Activated naive CD8-positive, alpha-beta T cell treated with anti-CD3 and anti-CD28 coated beads, Interleukin-2, amount 50 U/mL, for 24 hours (primary cell): Measurements from ENCODE around the gene ZNF540.
A peak's percentile ranks its signal among the peaks of the same experiment; 100 is the strongest.

Experiments used
- ATAC-seq: fragments of 150-1000 bp; cut with Tn5 transposase; one replicate; pipeline ENCODE4 v1.10.0; 2021
- DNase-seq: peaks from one replicate; pipeline ENCODE4 v3.0.0; 2021
- H3K27ac Mint-ChIP-seq: one replicate; pipeline ENCODE4 v1.8.0; 2021; ENCODE audit warnings: mild to moderate bottlenecking, mixed read lengths
- H3K27me3 Mint-ChIP-seq: one replicate; pipeline ENCODE4 v1.8.0; 2021; ENCODE audit warnings: mixed read lengths
- H3K36me3 Mint-ChIP-seq: one replicate; pipeline ENCODE4 v1.8.0; 2021; ENCODE audit warnings: low read depth, mixed read lengths
- H3K4me1 Mint-ChIP-seq: one replicate; pipeline ENCODE4 v1.8.0; 2021; ENCODE audit warnings: mixed read lengths
- H3K4me3 Mint-ChIP-seq: one replicate; pipeline ENCODE4 v1.8.0; 2021; ENCODE audit warnings: mild to moderate bottlenecking, moderate library complexity, mixed read lengths
- H3K9me3 Mint-ChIP-seq: one replicate; pipeline ENCODE4 v1.8.0; 2021; ENCODE audit warnings: mixed read lengths

The ZNF540 gene

DNA sequence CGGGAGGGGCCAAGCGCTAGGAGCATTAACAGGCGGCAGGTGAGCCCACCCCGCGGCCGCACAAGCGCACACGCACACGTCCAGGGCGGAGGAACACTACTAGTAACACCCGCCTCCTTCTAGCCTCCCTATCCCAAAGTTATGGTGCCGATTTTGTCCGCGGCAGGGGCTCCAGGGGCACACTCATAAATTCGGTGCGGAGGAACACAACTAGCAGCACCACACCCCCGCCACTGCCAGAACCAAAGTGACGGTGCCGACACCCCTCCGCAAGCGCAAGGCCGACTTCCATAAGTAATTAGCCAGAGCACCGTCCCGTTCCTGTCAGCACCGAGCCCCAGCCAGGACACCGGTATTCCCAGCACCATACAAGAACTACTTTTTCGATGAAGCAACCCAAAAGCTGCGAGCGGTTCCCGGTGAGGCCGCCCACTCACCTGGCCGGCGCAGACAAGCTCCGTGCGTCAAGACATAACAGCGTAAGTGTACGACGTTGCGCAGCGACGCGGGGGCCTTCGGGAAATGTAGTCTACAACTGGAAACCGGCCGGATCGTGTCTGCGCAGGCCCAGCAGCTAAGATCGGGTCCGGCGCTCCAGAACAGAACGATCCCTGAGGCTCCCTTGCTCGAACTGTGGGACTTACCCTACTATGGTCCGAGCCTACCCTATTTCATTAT, at the start of gene ZNF540, which contains the start of gene ZNF571:
TSS of gene ZNF540 (plus strand) at position 573 of the 678 bp plus-strand sequence. CDS start 3,572 bp downstream, outside the sequence.
TSS of gene ZNF571 (minus strand) at position 489 of the 678 bp plus-strand sequence. CDS start 8,116 bp downstream, outside the sequence.
- DNase-seq, result peak; percentile 91
- H3K4me3 Mint-ChIP-seq, result peak within 1 kb of the TSS; percentile 97
- H3K9me3 Mint-ChIP-seq, result peaks cover 18% of the 10 kb centered on the region
- no peaks in the 10 kb centered on the region for H3K27me3 Mint-ChIP-seq
- peak within 1 kb of the TSS; percentile 89 for H3K27ac Mint-ChIP-seq
- peaks cover 40% of the 10 kb centered on the region for H3K36me3 Mint-ChIP-seq
- peaks cover 25% of the 10 kb centered on the region for H3K4me1 Mint-ChIP-seq
- peak; percentile 100 for ATAC-seq

DNA sequence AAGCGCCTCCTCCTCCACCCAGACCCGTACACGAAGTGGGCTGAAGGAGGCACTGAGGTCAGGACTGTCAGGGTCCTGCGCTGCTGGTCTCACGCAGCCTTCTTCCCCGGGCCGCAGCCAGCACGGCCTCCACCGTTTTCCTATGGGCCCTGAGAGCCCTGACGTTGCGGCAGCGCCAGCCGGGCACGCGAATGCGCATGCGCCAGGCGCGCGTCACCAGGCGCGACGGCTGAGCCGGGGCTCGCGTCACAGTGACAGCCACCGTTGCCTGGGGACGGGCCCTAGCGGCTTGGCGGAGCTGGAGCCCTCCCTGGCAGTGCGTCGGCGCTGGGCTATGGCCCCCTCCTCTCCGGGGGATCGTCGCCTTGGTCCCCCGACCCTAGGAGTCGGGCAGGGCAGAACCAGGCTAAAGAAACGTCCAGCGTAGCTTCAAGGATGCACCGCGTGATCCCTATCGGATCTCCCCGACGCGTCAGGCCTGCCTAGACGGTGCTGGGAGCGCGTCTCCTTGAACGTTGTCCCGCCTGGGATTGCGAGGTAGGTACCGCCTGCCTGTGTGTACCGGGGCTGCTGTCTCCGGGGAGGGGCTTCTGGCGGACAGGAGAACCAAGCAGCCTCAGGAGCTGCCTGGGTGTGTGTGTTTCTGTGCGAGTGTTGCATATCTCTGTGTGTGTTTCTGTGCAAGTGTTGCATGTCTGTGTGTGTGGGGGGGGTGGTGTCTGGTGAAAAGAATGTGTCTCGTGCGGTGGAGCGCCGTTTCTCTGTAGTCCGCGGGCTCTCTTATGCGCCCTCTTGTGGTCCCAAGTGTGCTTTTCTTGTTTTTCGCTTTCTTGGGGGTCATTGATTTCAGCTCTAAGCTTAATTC, 43.3 kb upstream of the ZNF540 start:
- ATAC-seq (peak; percentile 66), DNase-seq (peak; percentile 50)
- peak overlapping the region; percentile 76 for H3K27ac Mint-ChIP-seq
- peak overlapping the region; percentile 86 for H3K4me3 Mint-ChIP-seq
- peaks cover 52% of the 10 kb centered on the region for H3K36me3 Mint-ChIP-seq
- peaks cover 57% of the 10 kb centered on the region for H3K9me3 Mint-ChIP-seq
- peaks cover 3% of the 10 kb centered on the region for H3K4me1 Mint-ChIP-seq
- peaks cover 2% of the 10 kb centered on the region for H3K27me3 Mint-ChIP-seq

DNA sequence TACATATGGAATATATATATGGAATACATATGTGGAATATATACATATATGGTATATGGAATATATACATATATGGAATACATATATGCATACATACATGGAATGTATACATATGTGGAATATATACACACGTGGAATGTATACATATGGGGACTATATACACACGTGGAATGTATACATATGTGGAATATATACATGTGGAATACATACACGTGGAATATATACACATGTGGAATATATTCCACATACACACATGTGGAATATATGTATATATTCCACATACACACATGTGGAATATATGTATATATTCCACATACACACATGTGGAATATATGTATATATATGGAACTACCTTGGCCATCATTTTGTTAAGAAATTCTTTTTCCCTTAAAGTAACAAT, 31.2 kb upstream of the ZNF540 start:
- Mint-ChIP-seq H3K4me1 (no peaks in the 10 kb centered on the region), H3K36me3 (peaks cover 80% of the 10 kb centered on the region), H3K4me3 (no peak overlapping the region), H3K27me3 (no peaks in the 10 kb centered on the region), H3K9me3 (peaks cover 63% of the 10 kb centered on the region), H3K27ac (no peak overlapping the region)
- ATAC-seq, result no peak
- no peak for DNase-seq

DNA sequence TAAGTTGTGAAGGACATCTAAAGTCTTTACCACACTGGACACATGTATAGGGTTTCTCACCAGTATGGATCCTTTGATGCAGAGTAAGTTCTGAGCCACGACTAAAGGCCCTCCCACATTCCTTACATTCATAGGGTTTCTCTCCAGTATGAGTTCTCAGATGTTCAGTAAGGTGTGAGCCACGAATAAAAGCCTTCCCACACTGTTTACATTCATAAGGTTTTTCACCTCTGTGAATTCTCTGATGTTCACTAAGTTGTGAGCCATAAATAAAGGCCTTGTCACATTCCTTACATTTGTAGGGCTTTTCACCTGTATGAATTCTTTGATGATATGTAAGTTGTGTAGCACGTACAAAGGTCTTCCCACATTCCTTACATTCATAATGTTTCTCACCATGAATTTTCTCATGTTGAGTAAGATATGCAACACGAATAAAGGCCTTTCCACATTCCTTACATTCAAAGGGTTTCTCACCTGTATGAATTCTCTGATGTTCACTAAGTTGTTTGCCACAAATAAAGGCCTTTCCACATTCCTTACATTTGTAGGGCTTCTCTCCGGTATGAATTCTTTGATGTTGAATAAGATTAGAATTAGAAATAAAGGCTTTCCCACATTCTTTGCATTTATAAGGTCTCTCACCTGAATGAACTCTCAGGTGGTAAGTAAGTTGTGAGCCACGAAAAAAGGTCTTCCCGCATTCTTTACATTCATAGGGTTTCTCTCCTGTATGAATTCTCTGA, 29.9 kb upstream of the ZNF540 start:
- Mint-ChIP-seq H3K27me3 (no peaks in the 10 kb centered on the region), H3K9me3 (peaks cover 65% of the 10 kb centered on the region), H3K4me3 (no peak overlapping the region), H3K36me3 (peaks cover 83% of the 10 kb centered on the region), H3K4me1 (no peaks in the 10 kb centered on the region), H3K27ac (no peak overlapping the region)
- ATAC-seq (no peak), DNase-seq (no peak)

DNA sequence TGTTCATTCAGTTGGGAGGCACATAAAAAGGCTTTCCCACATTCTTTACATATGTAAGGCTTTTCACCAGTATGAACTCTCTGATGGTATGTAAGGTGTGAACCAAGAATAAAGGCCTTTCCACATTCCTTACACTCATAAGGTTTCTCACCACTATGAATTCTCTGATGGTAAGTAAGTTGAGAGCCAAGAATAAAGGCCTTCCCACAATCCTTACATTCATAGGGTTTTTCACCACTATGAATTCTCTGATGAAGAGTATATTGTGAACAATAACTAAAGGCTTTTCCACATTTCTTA, 29.4 kb upstream of the ZNF540 start:
- ATAC-seq (no peak), DNase-seq (no peak)
- Mint-ChIP-seq H3K36me3 (peaks cover 87% of the 10 kb centered on the region), H3K4me1 (no peaks in the 10 kb centered on the region), H3K27me3 (no peaks in the 10 kb centered on the region), H3K27ac (no peak overlapping the region), H3K9me3 (peaks cover 71% of the 10 kb centered on the region), H3K4me3 (no peak overlapping the region)

DNA sequence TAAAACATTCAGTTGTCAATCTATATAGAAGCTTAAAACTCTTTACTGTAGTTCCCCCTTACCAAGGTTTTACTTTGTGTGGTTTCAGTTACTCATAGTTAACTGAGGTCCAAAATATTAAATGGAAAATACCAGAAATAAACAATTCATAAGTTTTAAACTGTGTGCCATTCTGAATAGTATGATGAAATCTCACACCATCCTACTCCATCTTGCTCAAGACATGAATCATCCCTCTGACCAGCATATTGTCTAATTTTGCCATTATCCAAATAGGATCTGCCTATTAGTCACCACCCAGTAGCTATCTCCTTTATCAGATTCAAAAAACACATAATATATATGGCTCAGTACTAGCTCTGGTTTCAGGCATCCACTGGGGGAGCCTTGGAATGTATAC, 22.5 kb upstream of the ZNF540 start:
- peaks cover 66% of the 10 kb centered on the region for H3K9me3 Mint-ChIP-seq
- H3K27ac Mint-ChIP-seq, result no peak overlapping the region
- no peak for DNase-seq
- H3K4me1 Mint-ChIP-seq, result no peaks in the 10 kb centered on the region
- no peak overlapping the region for H3K4me3 Mint-ChIP-seq
- ATAC-seq, result no peak
- peaks cover 70% of the 10 kb centered on the region for H3K36me3 Mint-ChIP-seq
- no peaks in the 10 kb centered on the region for H3K27me3 Mint-ChIP-seq

DNA sequence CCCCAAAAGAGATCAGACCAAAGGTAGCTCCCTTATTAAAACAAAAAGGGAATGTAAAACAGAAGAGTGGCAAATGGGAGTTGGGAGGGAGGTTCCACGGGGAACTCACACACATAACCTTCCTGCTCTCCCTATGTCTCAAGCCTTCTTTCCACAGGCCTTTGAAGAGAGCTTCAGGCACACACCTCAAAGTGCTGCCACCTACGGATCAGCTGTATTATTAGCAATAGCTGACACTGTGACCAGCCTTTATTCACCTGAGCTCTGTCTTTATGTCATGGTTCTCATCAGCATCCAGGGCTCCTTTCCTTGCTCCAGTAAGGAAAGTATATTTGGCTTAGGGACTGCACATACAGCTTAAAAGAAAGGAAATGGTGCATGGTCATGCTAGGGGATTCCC, 11.3 kb upstream of the ZNF540 start:
- H3K9me3 Mint-ChIP-seq, result peaks cover 58% of the 10 kb centered on the region
- H3K27me3 Mint-ChIP-seq, result no peaks in the 10 kb centered on the region
- H3K36me3 Mint-ChIP-seq, result peaks cover 37% of the 10 kb centered on the region
- no peak for ATAC-seq
- no peaks in the 10 kb centered on the region for H3K4me1 Mint-ChIP-seq
- H3K4me3 Mint-ChIP-seq, result no peak overlapping the region
- H3K27ac Mint-ChIP-seq, result no peak overlapping the region
- no peak for DNase-seq

DNA sequence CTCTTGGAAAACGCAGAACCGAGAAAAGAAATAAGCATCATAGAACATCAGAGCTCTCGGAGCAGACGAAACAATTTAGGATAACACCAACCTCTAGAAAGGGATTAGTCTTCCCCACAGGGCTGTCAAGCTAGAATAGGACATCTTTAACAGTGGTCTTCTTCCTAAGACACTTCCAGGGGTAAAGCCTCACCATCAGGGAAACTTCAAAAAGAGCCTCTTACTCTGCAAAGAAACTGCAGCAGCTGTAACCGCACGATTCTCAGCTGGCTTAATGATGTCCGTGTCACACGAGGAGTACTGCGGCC, 726 bp upstream of the ZNF540 start:
- peak overlapping the region; percentile 97 for H3K4me3 Mint-ChIP-seq
- DNase-seq, result no peak
- peaks cover 25% of the 10 kb centered on the region for H3K4me1 Mint-ChIP-seq
- ATAC-seq, result no peak
- peaks cover 43% of the 10 kb centered on the region for H3K36me3 Mint-ChIP-seq
- peak overlapping the region; percentile 89 for H3K27ac Mint-ChIP-seq
- H3K9me3 Mint-ChIP-seq, result peaks cover 23% of the 10 kb centered on the region
- H3K27me3 Mint-ChIP-seq, result no peaks in the 10 kb centered on the region

DNA sequence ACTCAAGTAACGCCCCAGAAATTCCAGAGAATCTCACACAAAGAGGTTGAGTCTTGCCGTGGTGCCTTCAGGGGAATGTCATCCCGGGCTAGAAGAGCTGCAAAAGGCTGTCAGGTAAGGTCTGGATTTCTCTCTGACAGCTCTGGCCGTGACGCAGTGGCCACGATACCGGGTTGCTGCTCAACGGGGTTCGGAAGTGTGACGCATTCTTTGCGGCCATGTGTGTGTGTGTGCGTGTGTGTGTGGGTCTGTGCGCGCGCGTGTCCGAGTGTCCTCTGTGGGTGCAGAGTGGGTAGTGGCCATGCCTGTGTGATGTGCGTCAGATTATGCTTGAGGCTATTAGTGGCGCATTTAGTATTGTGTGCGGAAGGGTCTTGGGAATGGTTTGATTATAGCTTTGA, 306 bp downstream of the ZNF540 start:
- Mint-ChIP-seq H3K4me3 (peak overlapping the region; percentile 97), H3K9me3 (peaks cover 22% of the 10 kb centered on the region), H3K4me1 (peaks cover 25% of the 10 kb centered on the region), H3K27me3 (no peaks in the 10 kb centered on the region), H3K36me3 (peaks cover 42% of the 10 kb centered on the region), H3K27ac (peak overlapping the region; percentile 89)
- DNase-seq (peak; percentile 56), ATAC-seq (peak; percentile 55)

DNA sequence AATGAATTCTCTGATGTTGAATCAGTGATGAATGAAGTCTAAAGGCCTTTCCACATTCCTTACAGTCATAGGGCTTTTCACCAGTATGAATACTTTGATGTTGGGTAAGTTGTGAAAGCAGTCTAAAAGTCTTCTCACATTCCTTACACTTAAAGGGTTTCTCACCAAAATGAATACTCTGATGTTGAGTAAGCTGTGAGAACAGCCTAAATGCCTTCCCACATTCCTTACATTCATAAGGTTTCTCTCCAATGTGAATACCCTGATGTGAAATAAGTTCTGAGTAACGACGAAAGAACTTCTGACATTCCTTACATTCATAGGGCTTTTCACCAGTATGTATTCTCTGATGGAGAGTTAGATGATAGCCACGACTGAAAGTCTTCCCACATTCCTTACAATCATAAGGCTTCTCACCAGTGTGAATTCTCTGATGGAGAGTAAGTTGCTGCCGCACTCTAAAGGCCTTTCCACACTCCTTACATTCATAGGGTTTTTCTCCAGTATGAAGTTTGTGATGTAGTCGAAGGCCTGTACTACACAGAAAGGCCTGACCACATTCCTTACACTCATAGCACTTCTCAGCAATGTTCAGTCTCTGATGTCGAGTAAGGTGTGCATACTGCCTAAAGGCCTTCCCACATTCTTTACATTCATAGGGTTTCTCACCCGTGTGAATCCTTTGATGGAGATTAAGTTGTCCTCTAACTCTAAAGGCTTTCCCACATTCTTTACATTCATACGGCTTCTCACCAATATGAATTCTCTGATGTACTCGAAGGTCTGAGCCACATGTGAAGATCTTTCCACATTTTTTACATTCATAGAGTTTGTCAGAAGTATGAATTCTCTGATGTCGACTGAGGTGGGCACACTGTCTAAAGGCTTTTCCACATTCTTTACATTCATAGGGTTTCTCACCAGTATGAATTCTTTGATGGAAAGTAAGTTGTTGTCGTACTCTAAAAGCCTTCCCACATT, 40.7 kb downstream of the ZNF540 start:
- Mint-ChIP-seq H3K27ac (no peak overlapping the region), H3K4me3 (no peak overlapping the region), H3K4me1 (no peaks in the 10 kb centered on the region), H3K36me3 (peaks cover 66% of the 10 kb centered on the region), H3K9me3 (peaks cover 60% of the 10 kb centered on the region), H3K27me3 (no peaks in the 10 kb centered on the region)
- ATAC-seq (no peak), DNase-seq (no peak)

DNA sequence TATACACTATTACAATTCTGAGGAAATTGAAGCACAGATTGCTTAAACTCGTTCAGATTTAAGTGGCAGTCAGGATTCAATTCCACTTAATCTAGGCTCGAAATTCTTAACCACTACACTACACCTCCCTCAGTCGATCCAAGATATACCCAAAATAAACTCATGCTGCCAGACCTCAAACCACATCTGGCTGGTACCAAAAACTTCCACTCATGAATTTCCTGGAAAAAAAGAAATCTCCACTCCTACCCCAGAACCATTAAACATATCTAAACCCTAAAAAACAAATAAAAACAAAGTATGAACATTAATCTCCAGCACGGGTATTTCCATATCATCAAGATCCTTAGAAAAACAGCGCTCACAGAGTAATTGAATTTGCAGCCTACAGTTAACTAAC, 59.4 kb downstream of the ZNF540 start:
- H3K9me3 Mint-ChIP-seq, result peaks cover 28% of the 10 kb centered on the region
- no peak for DNase-seq
- peaks cover 35% of the 10 kb centered on the region for H3K36me3 Mint-ChIP-seq
- ATAC-seq, result no peak
- no peaks in the 10 kb centered on the region for H3K27me3 Mint-ChIP-seq
- H3K4me3 Mint-ChIP-seq, result peak overlapping the region; percentile 83
- H3K27ac Mint-ChIP-seq, result peak overlapping the region; percentile 94
- H3K4me1 Mint-ChIP-seq, result peaks cover 35% of the 10 kb centered on the region

DNA sequence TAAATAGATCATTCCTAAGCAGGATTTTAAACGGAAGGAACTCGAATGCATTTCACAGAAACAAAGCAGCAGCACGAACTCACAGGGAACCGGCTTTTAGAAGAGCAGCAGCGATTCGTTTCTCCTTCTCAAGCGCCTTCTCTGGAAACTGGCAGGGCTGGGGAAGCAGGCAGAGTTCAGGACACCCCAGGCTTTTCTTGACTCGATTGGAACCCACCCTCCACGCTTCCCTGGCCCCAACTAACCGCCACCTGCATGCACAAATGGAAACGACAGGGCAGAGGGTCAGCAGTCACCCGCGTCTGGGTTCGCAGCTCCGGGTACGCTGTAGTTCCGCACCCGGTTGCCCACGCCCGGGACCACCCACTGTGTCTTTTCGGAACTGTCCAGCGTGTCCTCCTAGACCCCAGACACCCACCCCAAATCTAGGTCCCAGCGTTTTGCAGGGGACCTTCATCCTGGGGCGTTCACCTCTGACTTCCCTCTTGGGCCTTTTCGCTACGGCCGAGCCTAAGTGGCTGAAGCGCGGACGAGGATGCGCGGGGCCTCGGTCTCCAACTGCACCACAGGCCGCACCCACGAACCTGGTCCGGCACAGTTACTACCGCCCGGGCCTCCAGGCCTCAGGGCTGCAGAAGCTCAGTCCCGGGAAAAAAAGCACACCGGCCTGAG, 60.1 kb downstream of the ZNF540 start:
- H3K36me3 Mint-ChIP-seq, result peaks cover 32% of the 10 kb centered on the region
- peak overlapping the region; percentile 94 for H3K27ac Mint-ChIP-seq
- H3K27me3 Mint-ChIP-seq, result no peaks in the 10 kb centered on the region
- ATAC-seq (peak; percentile 16), DNase-seq (peak; percentile 37)
- peaks cover 21% of the 10 kb centered on the region for H3K9me3 Mint-ChIP-seq
- H3K4me1 Mint-ChIP-seq, result peaks cover 35% of the 10 kb centered on the region
- peak overlapping the region; percentile 83 for H3K4me3 Mint-ChIP-seq

DNA sequence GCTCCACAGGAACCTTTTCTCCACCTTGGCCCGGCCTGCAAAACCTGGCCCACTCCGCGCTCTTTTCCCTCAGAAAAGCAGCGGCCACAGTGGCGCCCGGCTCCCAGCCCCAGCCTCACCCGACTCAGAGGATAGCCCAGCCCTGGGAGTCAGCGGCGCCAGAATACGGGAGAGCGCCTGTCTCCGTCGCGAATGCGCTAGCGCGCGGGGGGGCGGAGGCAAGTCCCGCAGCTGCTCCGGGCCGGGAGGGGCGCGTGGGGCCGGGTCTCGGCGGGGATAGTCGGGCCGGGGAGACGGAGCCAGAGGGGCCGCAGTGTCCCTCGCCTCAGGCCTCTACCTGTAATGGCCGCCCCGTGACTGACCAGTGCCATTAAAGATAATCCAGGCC, 60.6 kb downstream of the ZNF540 start, which contains the start of gene ZFP30:
TSS of gene ZFP30 (minus strand) at position 165 of the 388 bp plus-strand sequence. CDS start 7,643 bp downstream, outside the sequence.
- peak within 1 kb of the TSS; percentile 83 for H3K4me3 Mint-ChIP-seq
- ATAC-seq (peak; percentile 82), DNase-seq (peak; percentile 87)
- peaks cover 35% of the 10 kb centered on the region for H3K4me1 Mint-ChIP-seq
- peaks cover 19% of the 10 kb centered on the region for H3K9me3 Mint-ChIP-seq
- H3K27me3 Mint-ChIP-seq, result no peaks in the 10 kb centered on the region
- peaks cover 28% of the 10 kb centered on the region for H3K36me3 Mint-ChIP-seq
- H3K27ac Mint-ChIP-seq, result peak within 1 kb of the TSS; percentile 94
